ENCODE measurements around the gene PLCL1.

DNA sequence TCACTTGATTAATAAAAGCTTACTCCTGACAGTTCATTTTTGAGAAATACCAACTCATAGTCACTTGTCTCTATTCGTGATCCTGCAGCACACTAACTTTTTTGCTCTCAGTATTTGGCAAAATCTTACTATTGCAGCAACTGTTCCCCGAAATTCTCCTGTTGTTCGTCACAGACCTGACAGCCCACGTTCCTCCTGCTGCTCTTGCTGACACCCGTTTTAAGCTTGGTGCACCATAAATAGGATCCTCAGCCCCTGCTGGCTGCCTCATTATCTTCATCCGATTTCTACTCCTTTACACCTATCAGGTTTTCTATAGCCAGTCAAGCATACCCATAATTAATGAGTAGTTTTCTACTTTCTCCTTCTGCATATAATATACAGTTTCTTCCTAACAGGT lies 368.8 kb downstream of the PLCL1 start:
- TF ChIP-seq SIN3A (IDR thresholded peaks at IDR 0.05; ENCODE audit: low read depth) (no peak), EZH2 (IDR thresholded peaks at IDR 0.05) (no peak), POLR2AphosphoS5 (IDR thresholded peaks at IDR 0.05; ENCODE audit: low read depth, low read length) (no peak), SP1 (IDR thresholded peaks at IDR 0.05; ENCODE audit: low read depth) (no peak), YY1 (IDR thresholded peaks at IDR 0.05; ENCODE audit: extremely low read depth, insufficient replicate concordance, low read depth, low read length) (no peak), JUND (IDR thresholded peaks at IDR 0.05) (no peak), EZH2phosphoT487 (IDR thresholded peaks at IDR 0.05; ENCODE audit: borderline replicate concordance) (no peak), RAD21 (IDR thresholded peaks at IDR 0.05; ENCODE audit: low read depth) (no peak), CEBPB (IDR thresholded peaks at IDR 0.05; ENCODE audit: low read depth) (no peak)
- TF ChIP-seq, protein P1, sequence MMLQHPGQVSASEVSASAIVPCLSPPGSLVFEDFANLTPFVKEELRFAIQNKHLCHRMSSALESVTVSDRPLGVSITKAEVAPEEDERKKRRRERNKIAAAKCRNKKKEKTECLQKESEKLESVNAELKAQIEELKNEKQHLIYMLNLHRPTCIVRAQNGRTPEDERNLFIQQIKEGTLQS (IDR thresholded peaks at IDR 0.05), result no peak
- TF ChIP-seq, protein P2, sequence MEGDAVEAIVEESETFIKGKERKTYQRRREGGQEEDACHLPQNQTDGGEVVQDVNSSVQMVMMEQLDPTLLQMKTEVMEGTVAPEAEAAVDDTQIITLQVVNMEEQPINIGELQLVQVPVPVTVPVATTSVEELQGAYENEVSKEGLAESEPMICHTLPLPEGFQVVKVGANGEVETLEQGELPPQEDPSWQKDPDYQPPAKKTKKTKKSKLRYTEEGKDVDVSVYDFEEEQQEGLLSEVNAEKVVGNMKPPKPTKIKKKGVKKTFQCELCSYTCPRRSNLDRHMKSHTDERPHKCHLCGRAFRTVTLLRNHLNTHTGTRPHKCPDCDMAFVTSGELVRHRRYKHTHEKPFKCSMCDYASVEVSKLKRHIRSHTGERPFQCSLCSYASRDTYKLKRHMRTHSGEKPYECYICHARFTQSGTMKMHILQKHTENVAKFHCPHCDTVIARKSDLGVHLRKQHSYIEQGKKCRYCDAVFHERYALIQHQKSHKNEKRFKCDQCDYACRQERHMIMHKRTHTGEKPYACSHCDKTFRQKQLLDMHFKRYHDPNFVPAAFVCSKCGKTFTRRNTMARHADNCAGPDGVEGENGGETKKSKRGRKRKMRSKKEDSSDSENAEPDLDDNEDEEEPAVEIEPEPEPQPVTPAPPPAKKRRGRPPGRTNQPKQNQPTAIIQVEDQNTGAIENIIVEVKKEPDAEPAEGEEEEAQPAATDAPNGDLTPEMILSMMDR (IDR thresholded peaks at IDR 0.05 in 2 of 3, conservative IDR thresholded peaks at IDR 0.05 in 1 of 3; ENCODE audit: borderline replicate concordance in 1 of 3, insufficient read depth in 1 of 3, low read depth in 2 of 3, low read length in 2 of 3), result no peak

Measured in HCT116 (cell line).